Measurements from ENCODE around the gene SCRT2.

SCRT2 gene

DNA sequence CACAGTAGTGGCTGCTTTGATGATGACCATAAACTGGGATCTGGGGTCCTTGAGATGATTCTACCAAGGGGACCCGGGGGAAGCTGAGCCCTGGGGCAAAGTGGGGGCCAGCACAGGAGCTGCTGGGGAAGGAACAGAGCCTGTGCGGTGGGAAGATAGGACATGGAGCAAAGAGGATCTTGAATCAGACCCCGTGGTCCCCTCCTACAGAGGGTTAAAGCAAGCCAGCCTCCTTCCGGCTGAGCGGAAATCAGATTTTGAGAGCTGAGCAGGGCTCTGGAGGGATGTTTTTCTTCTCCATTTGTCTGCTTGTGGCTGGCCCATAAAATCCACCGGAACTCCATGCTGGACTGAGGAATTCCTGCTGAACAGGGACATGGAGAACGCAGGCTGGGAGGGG is 55.4 kb downstream of the SCRT2 start:
- H3K4me3 ChIP-seq (replicated peaks; ENCODE audit: insufficient read depth, low read length): no peak overlapping the region
- peaks cover 6% of the 10 kb centered on the region for H3K27me3 ChIP-seq (ENCODE audit: insufficient read depth, poor library complexity, severe bottlenecking)
- no peak overlapping the region for H3K27ac ChIP-seq (replicated peaks)
- DNase-seq (ENCODE audit: low read depth in 1 of 2, low spot score in 1 of 2): no peak
- TF ChIP-seq, protein P1, sequence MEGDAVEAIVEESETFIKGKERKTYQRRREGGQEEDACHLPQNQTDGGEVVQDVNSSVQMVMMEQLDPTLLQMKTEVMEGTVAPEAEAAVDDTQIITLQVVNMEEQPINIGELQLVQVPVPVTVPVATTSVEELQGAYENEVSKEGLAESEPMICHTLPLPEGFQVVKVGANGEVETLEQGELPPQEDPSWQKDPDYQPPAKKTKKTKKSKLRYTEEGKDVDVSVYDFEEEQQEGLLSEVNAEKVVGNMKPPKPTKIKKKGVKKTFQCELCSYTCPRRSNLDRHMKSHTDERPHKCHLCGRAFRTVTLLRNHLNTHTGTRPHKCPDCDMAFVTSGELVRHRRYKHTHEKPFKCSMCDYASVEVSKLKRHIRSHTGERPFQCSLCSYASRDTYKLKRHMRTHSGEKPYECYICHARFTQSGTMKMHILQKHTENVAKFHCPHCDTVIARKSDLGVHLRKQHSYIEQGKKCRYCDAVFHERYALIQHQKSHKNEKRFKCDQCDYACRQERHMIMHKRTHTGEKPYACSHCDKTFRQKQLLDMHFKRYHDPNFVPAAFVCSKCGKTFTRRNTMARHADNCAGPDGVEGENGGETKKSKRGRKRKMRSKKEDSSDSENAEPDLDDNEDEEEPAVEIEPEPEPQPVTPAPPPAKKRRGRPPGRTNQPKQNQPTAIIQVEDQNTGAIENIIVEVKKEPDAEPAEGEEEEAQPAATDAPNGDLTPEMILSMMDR (IDR thresholded peaks at IDR 0.05; ENCODE audit: insufficient read depth, low read length): no peak
- TF ChIP-seq GABPA (IDR thresholded peaks at IDR 0.05; ENCODE audit: low read depth) (no peak), REST (IDR thresholded peaks at IDR 0.05; ENCODE audit: insufficient replicate concordance, low read depth) (no peak), SPI1 (IDR thresholded peaks at IDR 0.05; ENCODE audit: borderline replicate concordance, low read depth) (no peak), POLR2AphosphoS5 (IDR thresholded peaks at IDR 0.05; ENCODE audit: low read depth) (no peak)

DNA sequence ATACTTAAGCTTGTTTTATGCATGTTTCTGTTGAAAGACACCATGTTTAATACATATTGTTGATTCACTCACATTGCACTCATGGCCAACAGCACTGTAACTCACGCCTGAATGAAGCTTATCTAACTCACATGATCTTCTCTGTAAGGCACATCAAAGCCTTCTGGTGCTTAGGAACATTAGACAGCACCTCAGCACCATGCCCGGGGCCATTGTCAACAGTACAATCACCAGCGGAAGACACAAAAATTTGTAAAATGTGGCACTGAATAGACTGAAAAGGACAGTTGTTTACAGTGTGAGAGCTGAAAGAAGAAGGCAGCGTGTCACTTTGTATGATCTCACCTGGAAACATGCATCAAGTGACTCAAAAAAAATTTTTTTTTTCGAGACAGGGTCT is 56.6 kb downstream of the SCRT2 start:
- DNase-seq (ENCODE audit: low read depth in 1 of 2, low spot score in 1 of 2): no peak
- no peak for TF ChIP-seq POLR2AphosphoS5 (IDR thresholded peaks at IDR 0.05; ENCODE audit: low read depth)
- TF ChIP-seq, protein P1 (IDR thresholded peaks at IDR 0.05; ENCODE audit: insufficient read depth, low read length): no peak
- no peak for TF ChIP-seq GABPA (IDR thresholded peaks at IDR 0.05; ENCODE audit: low read depth)
- no peak for TF ChIP-seq REST (IDR thresholded peaks at IDR 0.05; ENCODE audit: insufficient replicate concordance, low read depth)
- TF ChIP-seq SPI1 (IDR thresholded peaks at IDR 0.05; ENCODE audit: borderline replicate concordance, low read depth): no peak
- H3K27me3 ChIP-seq (ENCODE audit: insufficient read depth, poor library complexity, severe bottlenecking): peaks cover 6% of the 10 kb centered on the region
- H3K27ac ChIP-seq (replicated peaks): no peak overlapping the region
- no peak overlapping the region for H3K4me3 ChIP-seq (replicated peaks; ENCODE audit: insufficient read depth, low read length)

DNA sequence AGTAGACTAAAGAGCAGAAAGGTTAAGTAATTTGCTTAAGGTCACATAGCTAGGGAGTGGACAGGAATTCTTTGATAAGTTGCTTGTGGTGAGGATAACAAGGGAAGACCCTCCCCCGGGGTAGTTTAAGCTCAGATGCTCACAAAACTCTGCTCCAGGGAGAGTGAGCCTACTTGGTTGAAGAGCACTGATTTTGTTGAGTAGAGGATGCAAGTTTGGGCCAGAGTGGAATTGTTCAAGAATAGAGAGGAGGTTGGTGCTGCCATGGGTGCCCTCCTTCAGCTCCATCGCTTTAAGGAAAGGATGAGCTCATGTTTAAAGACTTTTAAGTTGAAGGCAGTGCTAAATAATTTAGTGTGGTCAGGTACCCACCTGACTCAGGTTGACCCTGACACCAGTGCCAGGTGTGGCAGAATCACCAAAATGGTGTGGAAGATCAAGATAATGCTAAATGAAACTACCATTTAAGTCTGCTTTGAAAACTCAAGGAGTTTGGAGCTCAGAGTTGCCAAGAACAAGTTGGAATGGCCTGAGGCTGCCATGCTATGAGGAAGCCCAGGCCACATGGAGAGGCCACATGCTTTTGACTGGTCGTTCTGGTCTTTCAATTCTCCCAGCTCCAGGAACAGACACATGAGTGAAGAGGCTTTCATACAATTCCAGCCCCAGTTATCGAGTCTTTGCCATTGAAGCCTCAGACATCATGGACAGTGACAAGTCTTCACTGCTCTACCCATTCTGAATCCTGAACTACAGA is 57.5 kb downstream of the SCRT2 start:
- TF ChIP-seq GABPA (IDR thresholded peaks at IDR 0.05; ENCODE audit: low read depth) (no peak), SPI1 (IDR thresholded peaks at IDR 0.05; ENCODE audit: borderline replicate concordance, low read depth) (no peak), POLR2AphosphoS5 (IDR thresholded peaks at IDR 0.05; ENCODE audit: low read depth) (no peak), REST (IDR thresholded peaks at IDR 0.05; ENCODE audit: insufficient replicate concordance, low read depth) (no peak)
- TF ChIP-seq, protein P1 (IDR thresholded peaks at IDR 0.05; ENCODE audit: insufficient read depth, low read length): no peak
- DNase-seq (ENCODE audit: low read depth in 1 of 2, low spot score in 1 of 2): no peak
- H3K27me3 ChIP-seq (ENCODE audit: insufficient read depth, poor library complexity, severe bottlenecking): peaks cover 6% of the 10 kb centered on the region
- H3K4me3 ChIP-seq (replicated peaks; ENCODE audit: insufficient read depth, low read length): no peak overlapping the region
- H3K27ac ChIP-seq (replicated peaks): no peak overlapping the region

All from HL-60 (cell line).